Urinary bladder (tissue), 4 donors: Measurements from ENCODE around the gene RPS6KC1. TPM values are rescaled to one million over a fixed set of nuclear protein-coding genes. Genes with fewer than 3 reads are reported as not detected.
"Not testable (repeated sequence)": the region's sequence is repeated elsewhere in the genome, so short reads cannot be mapped to it uniquely, and the experiment has no call there.

Experiments used
- DNase-seq: peaks from one replicate; pipeline ENCODE4 v3.0.0-alpha.2; 2015; ENCODE audit errors: extremely low spot score
- H3K27ac ChIP-seq: one replicate; pipeline ENCODE4 v1.5.1; 2013; ENCODE audit warnings: low read depth, mild to moderate bottlenecking, moderate library complexity
- H3K36me3 ChIP-seq: one replicate; pipeline ENCODE4 v1.6.1; 2013; ENCODE audit warnings: mild to moderate bottlenecking, moderate library complexity; ENCODE audit not compliant: insufficient read depth
- H3K4me1 ChIP-seq: one replicate; pipeline ENCODE4 v1.6.1; 2013; ENCODE audit warnings: mild to moderate bottlenecking, moderate library complexity; ENCODE audit not compliant: insufficient read depth
- H3K4me3 ChIP-seq: one replicate; pipeline ENCODE4 v1.5.1; 2013; ENCODE audit warnings: low read depth, low read length
- WGBS: extraction: QIAGEN DNeasy Blood & Tissue Kit; methylation state at CpG from one replicate; pipeline ENCODE4 v1.1.7; 2013; 5-methylcytosine and 5-hydroxymethylcytosine counted together
- polyA plus RNA-seq: library from polyadenylated mRNA; stranded (reverse); fragments of 200-250 nt; gene quantifications from one replicate; pipeline ENCODE4 v1.2.3, GENCODE V29; 2013
- total RNA-seq: library from RNA; depleted of rRNA; stranded (reverse); fragments of >200 nt; gene quantifications from one replicate; pipeline ENCODE4 v1.2.3, GENCODE V29; 2014
- donor health status: healthy with polysubstance abuse.
- donor health status: healthy.

RPS6KC1 gene
- total and polyA plus RNA-seq, 2 donors = 13.2 to 72.4 TPM

GRCh38 chr1:213065800-213066199, 14.8 kb downstream of the RPS6KC1 start:
- no peak for DNase-seq

GRCh38 chr1:213066363-213066762, 15.3 kb downstream of the RPS6KC1 start:
- 66% methylated on average over 2 of the region's 2 CpGs for WGBS
- no peak overlapping the region for H3K27ac ChIP-seq
- no peaks in the 10 kb centered on the region for H3K4me1 ChIP-seq
- no peak overlapping the region for H3K4me3 ChIP-seq
- no peaks in the 10 kb centered on the region for H3K36me3 ChIP-seq
- DNase-seq = no peak

More at GRCh38 chr1:213065800-213066199, 14.8 kb downstream of the RPS6KC1 start:
- WGBS = 94% methylated on average over 5 of the region's 5 CpGs
- Histone ChIP-seq H3K36me3 (no peaks in the 10 kb centered on the region), H3K4me1 (no peaks in the 10 kb centered on the region), H3K27ac (no peak overlapping the region), H3K4me3 (no peak overlapping the region)

GRCh38 chr1:213067352-213067751, 16.3 kb downstream of the RPS6KC1 start:
- Histone ChIP-seq H3K36me3 (no peaks in the 10 kb centered on the region), H3K4me1 (no peaks in the 10 kb centered on the region), H3K27ac (no peak overlapping the region), H3K4me3 (no peak overlapping the region)
- no peak for DNase-seq
- 75% methylated on average over 1 of the region's 1 CpG for WGBS

- WGBS = 22% methylated on average over 2 of the region's 2 CpGs
- H3K4me3 ChIP-seq = no peak overlapping the region
- no peaks in the 10 kb centered on the region for H3K4me1 ChIP-seq
- no peak for DNase-seq
- no peaks in the 10 kb centered on the region for H3K36me3 ChIP-seq
- H3K27ac ChIP-seq = no peak overlapping the region
Measured at GRCh38 chr1:213070406-213070805, 19.4 kb downstream of the RPS6KC1 start.

GRCh38 chr1:213075725-213076124, 24.7 kb downstream of the RPS6KC1 start:
- Histone ChIP-seq H3K27ac (no peak overlapping the region), H3K4me3 (no peak overlapping the region), H3K4me1 (no peaks in the 10 kb centered on the region), H3K36me3 (no peaks in the 10 kb centered on the region)
- 93% methylated on average over 2 of the region's 2 CpGs for WGBS
- DNase-seq = no peak

- 60% methylated on average over 2 of the region's 2 CpGs for WGBS
Measured at GRCh38 chr1:213082420-213083111, 31.5 kb downstream of the RPS6KC1 start.

GRCh38 chr1:213083112-213083445, 32.0 kb downstream of the RPS6KC1 start:
- no peak overlapping the region for H3K4me3 ChIP-seq
- no peak overlapping the region for H3K27ac ChIP-seq
- no peaks in the 10 kb centered on the region for H3K4me1 ChIP-seq
- no peaks in the 10 kb centered on the region for H3K36me3 ChIP-seq
- DNase-seq = no peak
- WGBS = 93% methylated on average over 3 of the region's 3 CpGs

More at GRCh38 chr1:213082420-213083111, 31.5 kb downstream of the RPS6KC1 start:
- Histone ChIP-seq H3K4me1 (no peaks in the 10 kb centered on the region), H3K4me3 (no peak overlapping the region), H3K27ac (no peak overlapping the region), H3K36me3 (no peaks in the 10 kb centered on the region)
- DNase-seq = no peak

- Histone ChIP-seq H3K4me1 (no peaks in the 10 kb centered on the region), H3K36me3 (peaks cover 2% of the 10 kb centered on the region), H3K4me3 (no peak overlapping the region), H3K27ac (no peak overlapping the region)
- DNase-seq = no peak
- 92% methylated on average over 3 of the region's 3 CpGs for WGBS
Measured at GRCh38 chr1:213087911-213088310, 36.9 kb downstream of the RPS6KC1 start.

GRCh38 chr1:213089924-213090677, 39.1 kb downstream of the RPS6KC1 start:
- peaks cover 2% of the 10 kb centered on the region for H3K36me3 ChIP-seq
- no peaks in the 10 kb centered on the region for H3K4me1 ChIP-seq
- no peak overlapping the region for H3K4me3 ChIP-seq
- DNase-seq = no peak
- H3K27ac ChIP-seq = no peak overlapping the region

GRCh38 chr1:213094446-213094845, 43.4 kb downstream of the RPS6KC1 start:
- peaks cover 4% of the 10 kb centered on the region for H3K36me3 ChIP-seq
- DNase-seq = no peak
- H3K4me3 ChIP-seq = no peak overlapping the region
- H3K4me1 ChIP-seq = no peaks in the 10 kb centered on the region
- no peak overlapping the region for H3K27ac ChIP-seq
- WGBS = 83% methylated on average over 3 of the region's 3 CpGs

- peaks cover 4% of the 10 kb centered on the region for H3K36me3 ChIP-seq
- H3K4me3 ChIP-seq = no peak overlapping the region
- no peak for DNase-seq
- no peaks in the 10 kb centered on the region for H3K4me1 ChIP-seq
- 90% methylated on average over 1 of the region's 1 CpG for WGBS
- H3K27ac ChIP-seq = no peak overlapping the region
Measured at GRCh38 chr1:213095467-213095866, 44.4 kb downstream of the RPS6KC1 start.

- Histone ChIP-seq H3K36me3 (peaks cover 4% of the 10 kb centered on the region), H3K4me1 (no peaks in the 10 kb centered on the region), H3K4me3 (no peak overlapping the region), H3K27ac (no peak overlapping the region)
- WGBS = 63% methylated on average over 4 of the region's 4 CpGs
- DNase-seq = no peak
Measured at GRCh38 chr1:213099682-213100399, 48.8 kb downstream of the RPS6KC1 start.

GRCh38 chr1:213100565-213100964, 49.5 kb downstream of the RPS6KC1 start:
- H3K36me3 ChIP-seq, H3K27ac ChIP-seq, DNase-seq, H3K4me3 ChIP-seq, H3K4me1 ChIP-seq: not testable (repeated sequence)
- 98% methylated on average over 4 of the region's 4 CpGs for WGBS
